ENCODE data around the gene UBASH3A.

UBASH3A gene

GRCh38 chr21:42384989-42385388, 18.7 kb upstream of the UBASH3A start:
- no peak for TF ChIP-seq CTCF (conservative IDR thresholded peaks at IDR 0.05; ENCODE audit: low read depth, low read length)
- H3K4me3 ChIP-seq (ENCODE audit: low read depth, low read length) = no peak overlapping the region
- DNase-seq (ENCODE audit: low read depth) = no peak

GRCh38 chr21:42385619-42386018, 18.1 kb upstream of the UBASH3A start:
- no peak for TF ChIP-seq CTCF (conservative IDR thresholded peaks at IDR 0.05; ENCODE audit: low read depth, low read length)
- H3K4me3 ChIP-seq (ENCODE audit: low read depth, low read length) = no peak overlapping the region
- no peak for DNase-seq (ENCODE audit: low read depth)

- TF ChIP-seq CTCF (conservative IDR thresholded peaks at IDR 0.05; ENCODE audit: low read depth, low read length) = no peak
- H3K4me3 ChIP-seq (ENCODE audit: low read depth, low read length) = no peak overlapping the region
- DNase-seq (ENCODE audit: low read depth) = no peak
These were observed 17.6 kb upstream of the UBASH3A start for GRCh38 chr21:42386034-42386591.

- no peak for TF ChIP-seq CTCF (conservative IDR thresholded peaks at IDR 0.05; ENCODE audit: low read depth, low read length)
- no peak for DNase-seq (ENCODE audit: low read depth)
- H3K4me3 ChIP-seq (ENCODE audit: low read depth, low read length) = no peak overlapping the region
These were observed 16.5 kb upstream of the UBASH3A start for GRCh38 chr21:42387164-42387563.

GRCh38 chr21:42387843-42388340, 15.8 kb upstream of the UBASH3A start:
- TF ChIP-seq CTCF (conservative IDR thresholded peaks at IDR 0.05; ENCODE audit: low read depth, low read length) = no peak

GRCh38 chr21:42388740-42389448, 14.8 kb upstream of the UBASH3A start:
- no peak overlapping the region for H3K4me3 ChIP-seq (ENCODE audit: low read depth, low read length)
- no peak for TF ChIP-seq CTCF (conservative IDR thresholded peaks at IDR 0.05; ENCODE audit: low read depth, low read length)
- no peak for DNase-seq (ENCODE audit: low read depth)

More at GRCh38 chr21:42387843-42388340, 15.8 kb upstream of the UBASH3A start:
- no peak for DNase-seq (ENCODE audit: low read depth)
- no peak overlapping the region for H3K4me3 ChIP-seq (ENCODE audit: low read depth, low read length)

GRCh38 chr21:42389449-42389835, 14.3 kb upstream of the UBASH3A start:
- H3K4me3 ChIP-seq (ENCODE audit: low read depth, low read length) = no peak overlapping the region
- no peak for DNase-seq (ENCODE audit: low read depth)
- no peak for TF ChIP-seq CTCF (conservative IDR thresholded peaks at IDR 0.05; ENCODE audit: low read depth, low read length)

Data from choroid plexus epithelial cell (primary cell).